GM19193 (cell line): ENCODE data around the gene SORCS3.

Experiments used
- POLR2A ChIP-seq: IDR thresholded peaks from 4 replicates; pipeline ENCODE4 v1.6.1; 2011; ENCODE audit not compliant: insufficient read depth, insufficient read length; ENCODE audit errors: extremely low read depth

The SORCS3 gene

DNA sequence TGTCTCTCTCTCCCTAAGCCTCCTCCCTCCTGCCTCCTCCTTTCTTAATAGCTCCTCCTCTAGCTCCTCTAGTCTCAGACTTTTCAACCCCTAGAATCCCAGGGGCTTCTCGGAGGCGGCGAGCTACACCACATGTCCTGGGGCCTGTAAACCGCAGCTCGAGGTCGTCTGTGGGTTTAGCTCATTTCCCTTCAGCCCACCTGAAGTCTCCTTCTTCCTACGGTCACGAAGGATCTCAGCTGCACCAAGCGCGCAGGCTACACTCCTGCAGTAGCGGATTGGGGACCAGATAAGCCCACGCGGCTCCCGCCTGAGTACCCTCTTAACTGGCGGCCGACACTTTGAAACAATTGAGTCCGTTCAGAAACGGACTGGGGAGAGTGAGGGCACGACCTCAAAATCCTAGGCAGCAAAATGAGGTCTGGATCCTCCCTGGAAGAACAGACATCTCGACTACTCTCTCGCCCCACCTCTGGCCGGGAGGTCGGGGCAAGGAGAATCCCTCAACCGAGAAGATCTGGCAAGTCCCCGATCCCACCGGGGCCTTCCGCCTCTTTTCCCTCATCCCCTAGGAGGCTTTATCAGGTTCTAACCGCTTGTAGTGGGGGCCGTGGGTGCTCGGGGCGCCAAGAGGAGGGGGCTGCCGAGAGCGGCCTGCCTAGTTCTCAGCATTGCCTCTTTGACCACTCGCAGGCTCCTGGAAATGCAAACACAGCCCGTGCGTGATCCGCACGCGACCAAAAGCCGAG lies 1.3 kb upstream of the SORCS3 start:
- TF ChIP-seq POLR2A, result no peak

DNA sequence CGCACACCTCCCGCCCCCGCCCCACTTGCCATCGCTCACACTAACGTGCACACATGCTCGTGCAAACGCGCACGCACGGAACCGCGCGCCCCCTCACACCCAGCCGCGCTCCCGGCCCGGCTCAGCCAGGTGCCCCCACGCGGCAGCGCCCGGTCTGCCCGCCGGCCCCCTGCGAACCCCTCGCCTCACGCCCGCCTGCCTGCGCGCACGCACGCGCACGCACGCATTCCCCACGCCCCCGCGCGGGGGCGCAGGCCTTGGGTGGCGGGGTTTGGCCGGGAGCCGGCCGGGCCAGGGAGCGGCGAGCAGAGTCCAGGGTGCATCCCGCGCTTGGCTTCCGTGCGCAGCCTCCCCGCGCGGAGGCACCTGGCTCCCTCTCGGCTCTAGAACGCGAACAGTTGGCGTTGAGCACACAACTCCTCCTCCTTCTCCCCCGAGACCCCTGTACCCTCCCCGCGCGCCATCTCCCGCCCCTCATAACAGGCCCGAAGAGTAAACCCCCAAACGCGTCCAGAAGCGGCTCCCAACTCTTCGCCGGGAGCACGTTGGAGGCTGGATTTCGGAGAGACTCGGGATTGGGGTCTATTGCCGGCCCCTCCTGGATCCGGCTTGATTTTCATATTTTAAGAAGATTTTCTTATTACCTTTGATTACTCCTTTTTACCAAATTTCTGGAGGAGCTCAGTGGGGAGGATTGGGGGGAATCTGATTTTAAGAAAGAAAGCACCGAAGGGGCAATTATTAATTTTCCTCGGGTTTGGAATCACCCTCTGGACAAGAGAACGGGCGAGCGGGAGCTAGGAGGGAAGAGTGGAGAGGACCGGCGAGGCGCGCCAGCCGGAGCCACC lies 527 bp upstream of the SORCS3 start:
- TF ChIP-seq POLR2A, result no peak

DNA sequence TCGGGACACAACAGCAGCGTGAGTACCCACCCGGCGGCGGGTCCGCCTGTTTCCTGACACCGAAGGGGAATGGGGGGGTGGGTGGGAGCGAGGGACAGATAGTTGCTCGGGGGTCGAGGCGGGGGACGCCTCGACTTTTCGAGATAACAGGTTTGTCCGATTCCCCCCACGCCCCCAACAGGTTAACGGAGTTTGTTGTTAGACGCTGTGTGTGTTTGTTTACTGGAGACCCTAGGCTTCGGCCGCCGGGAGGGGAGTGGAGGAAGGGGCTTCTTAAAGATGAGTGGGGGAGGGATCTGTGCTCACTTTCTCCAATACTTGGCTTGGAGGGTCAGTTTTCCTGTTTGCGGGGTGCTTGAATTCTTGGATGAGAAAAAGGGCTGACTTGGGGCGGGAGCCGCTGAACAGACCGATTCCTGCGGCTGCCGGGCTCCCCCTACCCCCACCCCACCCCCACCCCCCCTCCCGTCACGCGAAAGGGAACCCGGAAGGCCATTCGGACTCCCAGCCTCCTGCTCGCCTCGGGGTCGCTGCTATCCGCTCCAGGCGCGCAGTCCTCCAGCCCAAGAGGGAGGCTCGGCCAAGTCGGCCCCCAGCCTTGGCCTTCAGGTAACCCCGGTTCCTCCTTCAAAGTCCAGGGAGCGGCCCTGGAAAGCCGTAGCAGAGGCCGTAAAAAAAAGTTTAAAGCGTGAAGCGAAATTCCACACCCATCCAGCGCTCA lies 1.0 kb downstream of the SORCS3 start:
- no peak for TF ChIP-seq POLR2A

DNA sequence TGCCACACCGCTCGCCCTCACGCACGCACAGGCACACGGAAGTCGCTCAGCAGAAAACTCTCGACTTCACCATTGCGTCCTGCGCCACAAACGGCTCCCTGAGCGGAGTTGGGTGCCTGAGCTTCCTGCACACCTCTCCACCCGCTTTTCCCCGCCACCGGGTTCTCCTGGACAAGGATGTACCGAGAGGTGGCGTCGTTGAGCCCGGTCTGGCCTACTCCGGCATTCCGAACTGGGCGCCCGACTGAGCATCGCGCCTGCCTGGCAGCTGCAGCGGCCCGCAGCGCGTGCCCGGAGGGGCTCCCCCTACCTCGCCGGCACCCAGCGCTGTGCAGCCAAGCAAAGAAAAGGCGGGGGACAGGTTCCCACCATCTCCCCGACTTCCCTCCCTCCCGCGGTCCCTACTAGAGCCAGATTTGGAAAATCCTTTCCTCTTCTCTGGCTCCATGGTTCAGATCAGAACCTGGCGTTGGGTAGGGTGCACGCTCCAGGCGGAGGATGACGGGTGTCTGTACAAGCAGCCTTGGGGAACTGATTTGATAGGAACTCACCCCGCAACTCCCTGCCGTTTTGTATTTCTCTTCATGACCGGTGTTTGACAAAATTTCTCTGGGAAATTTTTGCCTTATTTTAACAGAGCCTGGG lies 1.7 kb downstream of the SORCS3 start:
- no peak for TF ChIP-seq POLR2A

DNA sequence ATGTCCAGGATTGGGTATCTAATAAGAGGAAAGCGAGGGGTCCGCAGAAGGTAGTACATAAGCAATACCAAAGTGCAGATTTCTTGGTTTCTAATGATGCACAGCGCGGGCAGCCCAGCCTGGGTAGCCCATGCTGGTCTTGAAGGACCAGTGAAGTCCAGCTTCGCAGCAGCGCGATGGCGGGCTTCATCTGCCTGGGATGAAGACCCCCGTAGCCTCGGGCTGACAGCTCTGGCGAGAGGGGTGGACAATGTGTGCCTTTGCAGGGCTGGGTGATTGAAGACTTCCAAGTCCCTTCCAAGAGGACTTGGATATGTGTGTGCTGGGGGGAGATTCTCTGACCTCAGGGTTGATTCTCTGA lies 2.2 kb downstream of the SORCS3 start:
- TF ChIP-seq POLR2A, result no peak

DNA sequence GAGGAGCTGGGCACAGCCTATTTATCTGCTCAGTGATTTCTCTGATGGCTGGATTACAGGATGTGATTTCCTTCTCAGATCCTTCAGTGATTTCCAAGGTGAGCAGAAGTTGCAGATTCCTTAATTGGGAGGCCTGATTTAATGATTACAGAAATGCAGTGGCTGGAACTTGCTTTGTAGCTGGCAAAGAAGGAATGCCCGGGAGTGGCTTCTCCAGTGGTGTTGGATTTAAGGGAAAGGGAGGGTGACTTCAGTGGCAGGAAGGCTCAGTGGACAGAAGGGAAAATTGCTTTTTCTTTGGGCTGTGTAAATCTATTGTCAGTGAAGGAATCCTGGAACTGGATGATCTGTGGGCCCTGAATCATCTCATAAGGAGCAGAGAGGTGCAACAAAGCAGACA lies 5.1 kb downstream of the SORCS3 start:
- TF ChIP-seq POLR2A, result no peak

DNA sequence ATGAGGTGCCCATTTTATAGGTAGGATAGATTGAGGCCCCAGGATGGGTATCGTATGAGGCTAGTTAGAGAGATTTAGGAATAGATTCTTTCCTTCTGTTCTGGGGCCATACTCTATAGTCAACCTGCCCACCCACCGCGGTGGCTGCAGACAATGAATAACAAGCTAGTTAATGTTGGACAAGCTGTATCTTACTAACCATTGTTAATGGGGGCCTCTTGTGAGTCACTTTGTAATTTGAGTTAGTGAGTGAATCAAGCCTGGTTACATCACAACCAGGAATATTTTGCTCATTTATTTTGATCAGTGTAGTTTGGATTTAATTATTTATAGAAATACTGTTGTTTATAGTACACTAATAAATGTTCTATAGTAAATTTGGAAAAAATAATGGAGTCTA lies 7.3 kb downstream of the SORCS3 start:
- TF ChIP-seq POLR2A, result no peak

DNA sequence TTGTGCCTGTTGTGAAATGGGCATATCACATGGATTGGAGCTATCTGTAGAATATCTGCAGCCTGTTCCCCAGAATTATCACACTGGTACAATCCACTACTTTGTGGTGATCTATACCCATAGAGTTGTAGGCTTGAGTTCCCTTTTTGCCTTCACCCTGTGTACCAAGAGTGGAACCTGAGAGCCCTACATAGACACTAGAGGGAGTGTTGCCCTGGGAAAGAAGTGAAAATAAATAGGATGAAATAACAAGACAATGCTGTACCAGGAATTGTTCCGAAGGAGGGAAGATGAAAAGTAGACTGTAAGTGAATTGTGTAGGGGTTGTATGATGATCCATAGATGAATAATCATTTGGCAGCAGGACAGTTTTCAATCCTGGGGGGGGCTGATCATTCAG lies 9.0 kb downstream of the SORCS3 start:
- no peak for TF ChIP-seq POLR2A

DNA sequence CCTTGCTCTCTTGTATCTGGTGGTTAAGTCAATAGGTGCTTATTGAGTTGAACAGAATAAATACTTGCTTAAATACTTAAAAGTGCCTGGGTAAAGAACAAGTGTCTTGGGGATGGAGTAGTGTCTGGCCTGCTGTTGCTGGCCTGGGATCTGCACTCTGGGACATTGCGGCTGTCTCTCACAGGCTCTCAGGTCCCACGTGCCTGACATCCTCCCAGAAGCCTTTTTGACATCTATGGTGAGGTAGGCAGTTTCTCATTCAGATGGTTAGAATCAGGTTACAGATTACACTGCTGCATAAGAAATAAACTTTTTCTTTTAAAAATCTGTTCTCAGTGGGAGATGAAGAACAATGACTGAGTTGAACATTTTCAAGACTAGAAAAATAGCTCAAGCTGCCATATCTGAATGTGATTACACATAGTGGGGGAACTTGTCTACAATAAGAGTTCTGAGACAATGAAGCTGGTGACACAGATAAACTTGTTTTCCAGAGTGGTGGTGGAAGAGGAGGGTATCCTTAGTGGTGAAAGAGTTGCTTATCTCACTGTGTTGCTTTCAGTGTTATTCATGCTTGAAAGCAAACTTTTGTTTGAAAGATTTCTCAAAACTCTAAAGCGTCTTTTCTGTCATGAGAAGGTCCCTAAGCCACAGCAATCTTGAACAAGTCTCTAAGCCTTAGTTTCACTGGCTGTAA lies 9.7 kb downstream of the SORCS3 start:
- TF ChIP-seq POLR2A, result no peak

DNA sequence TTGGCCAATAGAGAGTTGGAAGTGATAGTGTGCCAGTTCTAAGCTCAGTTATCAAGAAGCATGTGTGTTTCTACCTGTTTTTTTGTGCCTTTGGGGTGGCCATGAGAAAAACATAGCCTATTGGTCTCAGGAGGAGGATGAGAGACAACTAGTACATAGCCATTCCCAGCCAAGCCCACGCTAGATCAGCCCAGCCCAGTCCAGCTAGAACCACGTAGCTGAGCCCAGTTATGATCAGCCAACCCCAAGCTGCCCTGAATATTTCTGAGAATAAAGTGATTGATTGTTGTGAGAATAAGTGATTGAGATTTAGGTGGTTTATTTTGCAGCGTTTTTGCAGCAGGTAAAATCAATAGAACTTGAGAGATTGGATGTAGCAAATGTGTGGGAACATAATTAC lies 15.9 kb downstream of the SORCS3 start:
- TF ChIP-seq POLR2A, result no peak

DNA sequence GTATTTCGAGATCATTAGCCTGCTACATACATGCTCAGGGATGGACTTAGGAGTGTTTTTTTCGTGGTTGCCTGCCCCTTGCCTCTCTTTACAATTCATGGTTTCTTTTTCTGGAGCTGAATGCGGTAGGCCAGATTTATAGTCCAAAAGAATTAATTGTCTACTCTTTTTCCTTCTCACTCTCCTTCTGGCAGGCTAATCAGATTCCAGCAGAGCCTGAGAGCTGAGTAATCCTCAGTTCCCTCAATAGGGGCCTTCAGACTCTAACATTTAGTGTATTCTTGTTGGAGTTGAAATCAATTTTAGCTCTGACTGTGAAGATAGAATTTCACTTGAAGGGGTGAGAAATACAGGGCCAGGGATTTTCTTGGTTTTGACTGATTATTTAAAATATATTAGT lies 16.4 kb downstream of the SORCS3 start:
- no peak for TF ChIP-seq POLR2A

DNA sequence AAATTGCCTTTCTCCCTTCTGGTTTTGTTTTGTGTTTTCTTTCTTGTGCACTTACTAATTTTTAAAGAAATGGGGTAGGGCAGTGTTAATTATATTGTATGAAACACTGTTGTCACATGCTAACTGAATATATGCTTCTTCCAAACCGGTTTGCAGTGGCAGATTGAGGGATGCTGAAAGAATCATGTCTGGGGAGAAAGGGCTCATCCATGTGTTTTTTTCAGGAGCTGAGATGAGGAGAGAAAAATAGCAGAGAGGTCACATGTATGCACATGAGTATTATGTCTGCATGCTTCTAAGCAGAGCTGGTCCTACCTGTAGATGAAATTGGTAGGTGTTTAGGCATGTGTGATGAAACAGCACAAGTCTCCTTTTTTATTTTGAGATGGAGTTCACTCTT lies 17.0 kb downstream of the SORCS3 start:
- TF ChIP-seq POLR2A, result no peak

DNA sequence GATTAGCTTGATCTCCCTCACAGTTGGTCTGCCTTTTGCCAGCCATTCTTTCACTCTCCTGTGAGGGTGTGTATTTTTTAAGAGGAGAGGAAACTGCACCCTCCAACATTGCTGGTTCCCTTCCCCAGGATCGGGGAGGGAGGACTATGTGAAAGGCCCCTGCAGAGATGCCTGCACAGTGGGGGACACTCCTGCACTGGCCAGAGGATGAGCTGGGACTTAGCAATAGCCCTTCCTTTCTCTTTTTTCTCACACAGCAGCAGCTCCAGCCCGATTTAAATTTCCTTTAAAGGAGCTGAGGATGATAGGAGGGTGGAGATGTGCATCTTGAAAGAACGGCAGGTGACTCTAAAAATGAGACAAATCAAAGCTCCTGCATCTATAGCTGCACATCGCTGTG lies 18.7 kb downstream of the SORCS3 start:
- no peak for TF ChIP-seq POLR2A

DNA sequence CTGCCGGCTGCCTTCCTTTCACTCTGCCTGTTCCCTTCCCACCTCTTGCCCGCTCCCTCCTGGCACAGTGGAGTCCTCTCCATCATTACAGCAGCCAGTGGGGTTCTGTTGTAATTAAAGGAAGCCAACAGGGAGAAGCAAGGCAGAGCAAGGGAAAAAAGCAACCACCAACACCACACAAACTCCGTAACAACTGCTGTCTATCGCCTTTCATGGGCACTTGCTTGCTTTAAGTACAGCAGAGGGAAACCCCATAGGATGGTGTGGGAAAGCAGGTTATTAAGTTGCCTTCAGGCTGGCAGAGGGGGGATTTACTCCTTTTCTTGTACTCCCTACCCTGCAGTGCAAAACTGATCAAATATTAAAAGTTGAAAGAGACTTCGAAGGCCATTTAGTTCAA lies 22.0 kb downstream of the SORCS3 start:
- TF ChIP-seq POLR2A, result no peak
